HepG2 (cell line): ENCODE measurements around the gene FAM83C. TPM values are rescaled to one million over a fixed set of nuclear protein-coding genes. Genes with fewer than 3 reads are reported as not detected.

Experiments used
- ATAC-seq: fragments of 200-7000 bp; cut with Tn5 transposase; 3 replicates; pipeline ENCODE4 v1.9.1; 2020; ENCODE audit warnings: mild to moderate bottlenecking, moderate library complexity
- BruUV-seq: library from RNA; stranded (reverse); fragments of 400-500 nt; replicated peaks from 2 replicates; lab custom pipeline; 2021; lab: Mats Ljungman, UMichigan
- CTCF ChIA-PET: fragments of 300-600 bp; formaldehyde crosslinking; extraction: SDS; loops from one replicate; lab custom pipeline; 2021; ENCODE audit warnings: low total read pairs, inconsistent platforms, low intra/inter-chr PET ratio; lab: Yijun Ruan, JAX
- POLR2A ChIA-PET: fragments of 350-600 bp; sonication (Branson Sonifier 250); formaldehyde crosslinking; loops from one replicate; lab custom pipeline; 2020; ENCODE audit warnings: antibody characterized with exemption, inconsistent platforms; lab: Yijun Ruan, JAX
- DNase-seq: peaks from one replicate; pipeline ENCODE4 v3.0.0-alpha.2; 2015; ENCODE audit warnings: low spot score
- FAIRE-seq: peaks from 3 replicates; lab custom pipeline; 2011; peaks lifted over from hg19 to GRCh38; lab: Jason Lieb, UNC
- H2AFZ ChIP-seq: one replicate; pipeline ENCODE4 v1.6.1; 2011; ENCODE audit warnings: low read length, inconsistent platforms
- H3K27ac ChIP-seq: fragments of 300-600 bp; 3 replicates; pipeline ENCODE4 v1.8.0; 2011; ENCODE audit warnings: mixed run types, mild to moderate bottlenecking, mixed read lengths, low read length, inconsistent platforms; ENCODE audit not compliant: insufficient read depth; ENCODE audit errors: extremely low read length
- H3K27me3 ChIP-seq, 2 experiments: fragments of 200-600 bp in 1 of 2; 2 replicates in 1 of 2; 3 replicates in 1 of 2; pipeline versions ENCODE4 v1.6.0 to v1.8.0; 2011; ENCODE audit warnings: low read length in 2 of 2, mild to moderate bottlenecking in 2 of 2, moderate library complexity in 2 of 2, inconsistent platforms in 1 of 2; ENCODE audit not compliant: insufficient read depth in 2 of 2, control insufficient read depth in 1 of 2
- H3K36me3 ChIP-seq, 2 experiments: fragments of 200-600 bp in 1 of 2; replicated peaks in 1 of 2; 2 replicates in 1 of 2; 3 replicates in 1 of 2; pipeline versions ENCODE4 v1.5.1 to v1.8.0; 2011; ENCODE audit warnings: low read length in 2 of 2, inconsistent platforms in 1 of 2; ENCODE audit not compliant: insufficient read depth in 2 of 2, control insufficient read depth in 1 of 2
- H3K4me1 ChIP-seq: 2 replicates; pipeline ENCODE4 v1.5.1; 2012; ENCODE audit warnings: low read length, inconsistent platforms; ENCODE audit not compliant: insufficient read depth
- H3K4me2 ChIP-seq: 2 replicates; pipeline ENCODE4 v1.6.0; 2011; ENCODE audit warnings: low read depth, low read length, inconsistent platforms
- H3K4me3 ChIP-seq, 3 experiments: fragments of 200-600 bp in 1 of 3; sonication (generic), shearing (Covaris generic) in 1 of 3; replicated peaks in 1 of 3; 2 replicates each; pipeline ENCODE4 v1.5.1; 2011 to 2016; ENCODE audit warnings: low read length in 3 of 3, inconsistent platforms in 2 of 3, low read depth in 2 of 3, mild to moderate bottlenecking in 2 of 3, control low read depth in 1 of 3, mixed read lengths in 1 of 3; ENCODE audit not compliant: insufficient read depth in 1 of 3
- H3K79me2 ChIP-seq: one replicate; pipeline ENCODE4 v1.6.1; 2011; ENCODE audit warnings: low read length, inconsistent platforms; ENCODE audit not compliant: insufficient read depth
- H3K9ac ChIP-seq: 2 replicates; pipeline ENCODE4 v1.6.0; 2011; ENCODE audit warnings: mild to moderate bottlenecking, low read depth, low read length, inconsistent platforms; ENCODE audit not compliant: insufficient read depth
- H3K9me3 ChIP-seq: 2 replicates; pipeline ENCODE4 v1.5.1; 2012; ENCODE audit warnings: mild to moderate bottlenecking, low read length
- H4K20me1 ChIP-seq: 2 replicates; pipeline ENCODE4 v1.6.0; 2011; ENCODE audit warnings: inconsistent platforms, mild to moderate bottlenecking, low read length, moderate library complexity; ENCODE audit not compliant: insufficient read depth
- BCL3 ChIP-seq: sonication (generic); formaldehyde crosslinking; IDR thresholded peaks from 2 replicates; pipeline ENCODE4 v1.5.1; 2020; ENCODE audit warnings: mild to moderate bottlenecking, missing genetic modification reagents, moderate library complexity
- CBX2 ChIP-seq, 2 experiments: fragments of 200-600 bp in 1 of 2; sonication (generic); formaldehyde crosslinking in 1 of 2; IDR thresholded peaks; 2 replicates each; pipeline versions ENCODE4 v1.7.0 to v1.8.1; 2018 to 2022; ENCODE audit warnings: low read depth in 2 of 2, low read length in 1 of 2, mild to moderate bottlenecking in 1 of 2, missing genetic modification reagents in 1 of 2
- TARDBP ChIP-seq: sonication (generic); formaldehyde crosslinking; IDR thresholded peaks from 2 replicates; pipeline ENCODE4 v1.8.0; 2022; ENCODE audit warnings: mild to moderate bottlenecking, missing genetic modification reagents
- ZNF710 ChIP-seq: sonication (generic); formaldehyde crosslinking; IDR thresholded peaks from 2 replicates; pipeline ENCODE4 v1.5.0; 2020; ENCODE audit warnings: mild to moderate bottlenecking, missing genetic modification reagents, borderline replicate concordance
- ZNF776 ChIP-seq: sonication (generic); formaldehyde crosslinking; IDR thresholded peaks from 2 replicates; pipeline ENCODE4 v1.4.0; 2020; ENCODE audit warnings: mild to moderate bottlenecking, missing genetic modification reagents
- WGBS: methylation state at CpG from one replicate; pipeline ENCODE4 v1.1.6; 2017; ENCODE audit warnings: low lambda C conversion rate; 5-methylcytosine and 5-hydroxymethylcytosine counted together
- in situ Hi-C: cut with HindIII; loops from 2 replicates; pipeline ENCODE4 v1.10.0; 2017; ENCODE audit warnings: low pct_unique_long_range_greater_than_20kb; ENCODE audit not compliant: extremely low pct_ligation_motif_present
- intact Hi-C: fragments of 100-400 bp; cut with micrococcal nuclease; formaldehyde crosslinking; loops from one replicate; pipeline ENCODE4 v1.10.0; 2022; ENCODE audit not compliant: unreplicated experiment
- polyA plus RNA-seq, 8 experiments: library from polyadenylated mRNA; depleted of rRNA in 3 of 8; stranded (reverse) in 7 of 8; unstranded in 1 of 8; fragments of >200 nt; fragmentation: Illumina TruSeq in 4 of 8; extraction: Trizol in 4 of 8; gene quantifications; 2 replicates each; pipeline versions ENCODE4 v1.2.1 to v1.2.3, GENCODE V29; 2011 to 2016; ENCODE audit warnings: low read depth in 4 of 8, missing spikeins in 1 of 8, mixed read lengths in 1 of 8; ENCODE audit not compliant: insufficient read depth in 1 of 8
- total RNA-seq, 5 experiments: library from RNA; depleted of rRNA; stranded (reverse); fragments of >200 nt; fragmentation: Illumina TruSeq; extraction: Trizol; gene quantifications; 2 replicates each; pipeline ENCODE4 v1.2.3, GENCODE V29; 2016; ENCODE audit warnings: low read depth in 1 of 5

Gene FAM83C
- total and polyA plus RNA-seq, 2 of the 13 experiments (the other 11 are each of a cell fraction or from before 2014, with no cell fraction given) = 0.04 TPM; not detected in 1

GRCh38 chr20:35235881-35236280 is 56.3 kb downstream of the FAM83C start:
- Histone ChIP-seq H3K9ac (no peak overlapping the region), H3K27me3 (peaks cover 5 to 27% of the 10 kb centered on the region in 2 experiments; a peak in 4 of 5 replicates), H4K20me1 (no peaks in the 10 kb centered on the region), H2AFZ (no peak overlapping the region), H3K4me1 (no peaks in the 10 kb centered on the region), H3K4me2 (no peak overlapping the region)
- CTCF ChIA-PET = no interaction called here
- in situ Hi-C loops = no loop called here
- BruUV-seq = no TSS peak
- TF ChIP-seq ZNF776 (no peak), CBX2 (IDR thresholded peaks at IDR 0.05; ENCODE audit: low read depth, low read length) (no peak), CBX2 (CRISPR knock-in tag; IDR thresholded peaks at IDR 0.05; ENCODE audit: low read depth) (no peak), ZNF710 (CRISPR knock-in tag) (no peak), TARDBP (CRISPR knock-in tag) (no peak), BCL3 (CRISPR knock-in tag) (no peak)
- TF ChIP-seq, all 625 proteins: peak for 0
- Histone ChIP-seq H3K9me3 (no peaks in the 10 kb centered on the region), H3K4me3 (no peak overlapping the region), H3K36me3 (no peaks in the 10 kb centered on the region), H3K79me2 (no peaks in the 10 kb centered on the region), H3K27ac (no peak overlapping the region)
- ATAC-seq (no peak), FAIRE-seq (no peak), DNase-seq (no peak)
- POLR2A ChIA-PET = no interaction called here
- intact Hi-C loops = no loop called here
- WGBS = 44% methylated on average over 5 of the region's 6 CpGs

Other genes starting within 250 kb of the FAM83C start
- 136 and 161 TPM in 2 replicates for gene TRPC4AP, start 199.6 kb downstream of the FAM83C start, total RNA-seq (2016; rRNA removed; fragmentation: Illumina TruSeq; extraction: Trizol)
- 137 and 161 TPM in 2 replicates for gene TRPC4AP, start 199.6 kb downstream of the FAM83C start, polyA plus RNA-seq (2011; rRNA removed)
- 26.1 and 46.9 TPM in 2 replicates for gene EDEM2, start 145.1 kb downstream of the FAM83C start, total RNA-seq (2016; rRNA removed; fragmentation: Illumina TruSeq; extraction: Trizol)
- gene EDEM2, start 145.1 kb downstream of the FAM83C start, polyA plus RNA-seq (2011; rRNA removed) = 33.1 and 35.6 TPM in 2 replicates
- gene PROCR, start 120.4 kb downstream of the FAM83C start, total RNA-seq (2016; rRNA removed; fragmentation: Illumina TruSeq; extraction: Trizol) = 0.63 and 1.4 TPM in 2 replicates
- gene PROCR, start 120.4 kb downstream of the FAM83C start, polyA plus RNA-seq (2011; rRNA removed) = 1.7 and 1.9 TPM in 2 replicates
- gene MMP24, start 65.7 kb downstream of the FAM83C start, total RNA-seq (2016; rRNA removed; fragmentation: Illumina TruSeq; extraction: Trizol) = 0.28 and 0.35 TPM in 2 replicates
- 0.29 and 0.43 TPM in 2 replicates for gene MMP24, start 65.7 kb downstream of the FAM83C start, polyA plus RNA-seq (2011; rRNA removed)
- gene MMP24OS, start 14.3 kb downstream of the FAM83C start, total RNA-seq (2016; rRNA removed; fragmentation: Illumina TruSeq; extraction: Trizol) = 3.1 and 8.5 TPM in 2 replicates
- 6.0 and 7.1 TPM in 2 replicates for gene MMP24OS, start 14.3 kb downstream of the FAM83C start, polyA plus RNA-seq (2011; rRNA removed)
- 462 and 603 TPM in 2 replicates for gene EIF6, start 7.7 kb downstream of the FAM83C start, total RNA-seq (2016; rRNA removed; fragmentation: Illumina TruSeq; extraction: Trizol)
- gene EIF6, start 7.7 kb downstream of the FAM83C start, polyA plus RNA-seq (2011; rRNA removed) = 466 and 470 TPM in 2 replicates
- gene UQCC1, start 119.5 kb upstream of the FAM83C start, total RNA-seq (2016; rRNA removed; fragmentation: Illumina TruSeq; extraction: Trizol) = 67.2 and 79.5 TPM in 2 replicates
- gene UQCC1, start 119.5 kb upstream of the FAM83C start, polyA plus RNA-seq (2011; rRNA removed) = 68.5 and 76.9 TPM in 2 replicates
- gene GDF5, start 145.8 kb upstream of the FAM83C start, total RNA-seq (2016; rRNA removed; fragmentation: Illumina TruSeq; extraction: Trizol) = not detected in 2 replicates
- gene GDF5, start 145.8 kb upstream of the FAM83C start, polyA plus RNA-seq (2011; rRNA removed) = not detected in 2 replicates
- 55.3 and 55.7 TPM in 2 replicates for gene CEP250, start 163.2 kb upstream of the FAM83C start, total RNA-seq (2016; rRNA removed; fragmentation: Illumina TruSeq; extraction: Trizol)
- gene CEP250, start 163.2 kb upstream of the FAM83C start, polyA plus RNA-seq (2011; rRNA removed) = 28.3 and 28.8 TPM in 2 replicates
- gene C20orf173, start 237.2 kb upstream of the FAM83C start, total RNA-seq (2016; rRNA removed; fragmentation: Illumina TruSeq; extraction: Trizol) = not detected in 2 replicates
- gene C20orf173, start 237.2 kb upstream of the FAM83C start, polyA plus RNA-seq (2011; rRNA removed) = not detected in 2 replicates
- gene ERGIC3, start 249.7 kb upstream of the FAM83C start, total RNA-seq (2016; rRNA removed; fragmentation: Illumina TruSeq; extraction: Trizol) = 224 and 407 TPM in 2 replicates
- 610 and 670 TPM in 2 replicates for gene ERGIC3, start 249.7 kb upstream of the FAM83C start, polyA plus RNA-seq (2011; rRNA removed)